T-helper 9 cell (primary cell): ENCODE results near the gene WFIKKN2.
"Not testable (repeated sequence)": the region's sequence is repeated elsewhere in the genome, so short reads cannot be mapped to it uniquely, and the experiment has no call there.

ENCODE experiments used
- DNase-seq: peaks from one replicate; pipeline ENCODE4 v3.0.0-alpha.2; 2020

The WFIKKN2 gene

GRCh38 chr17:50858486-50859225, 23.3 kb downstream of the WFIKKN2 start:
- DNase-seq, result no peak

GRCh38 chr17:50859727-50860126, 24.3 kb downstream of the WFIKKN2 start:
- DNase-seq, result not testable (repeated sequence)

- no peak for DNase-seq
These were observed 25.9 kb downstream of the WFIKKN2 start for GRCh38 chr17:50861334-50861676.

GRCh38 chr17:50861822-50862528, 26.6 kb downstream of the WFIKKN2 start:
- no peak for DNase-seq

GRCh38 chr17:50863221-50863843, 27.9 kb downstream of the WFIKKN2 start:
- no peak for DNase-seq

- no peak for DNase-seq
These were observed 28.5 kb downstream of the WFIKKN2 start for GRCh38 chr17:50863931-50864330.

GRCh38 chr17:50864747-50865059, 29.3 kb downstream of the WFIKKN2 start:
- no peak for DNase-seq

- peak; percentile 26 for DNase-seq
These were observed 29.9 kb downstream of the WFIKKN2 start for GRCh38 chr17:50865060-50865867.

GRCh38 chr17:50865868-50866260, 30.5 kb downstream of the WFIKKN2 start:
- no peak for DNase-seq

- DNase-seq, result peak; percentile 96
These were observed 31.0 kb downstream of the WFIKKN2 start, which contains the start of gene TOB1 for GRCh38 chr17:50866261-50866949. Gene TOB1 (minus strand): TSS chr17:50866354. CDS start chr17:50864017, 2,337 bp downstream.

GRCh38 chr17:50866950-50867362, 31.6 kb downstream of the WFIKKN2 start:
- peak; percentile 54 for DNase-seq

GRCh38 chr17:50867363-50868139, 32.2 kb downstream of the WFIKKN2 start:
- DNase-seq, result peak; percentile 72

- DNase-seq, result no peak
These were observed 32.7 kb downstream of the WFIKKN2 start for GRCh38 chr17:50868140-50868438.

GRCh38 chr17:50868602-50869001, 33.2 kb downstream of the WFIKKN2 start:
- DNase-seq, result no peak

- peak; percentile 43 for DNase-seq
These were observed 36.0 kb downstream of the WFIKKN2 start for GRCh38 chr17:50871364-50871763.

GRCh38 chr17:50871898-50872297, 36.5 kb downstream of the WFIKKN2 start:
- DNase-seq, result no peak

- DNase-seq, result peak; percentile 21
These were observed 37.5 kb downstream of the WFIKKN2 start for GRCh38 chr17:50872710-50873424.

- DNase-seq, result no peak
These were observed 39.7 kb downstream of the WFIKKN2 start for GRCh38 chr17:50875074-50875473.

GRCh38 chr17:50877042-50877441, 41.7 kb downstream of the WFIKKN2 start:
- DNase-seq, result not testable (repeated sequence)

GRCh38 chr17:50877838-50878237, 42.5 kb downstream of the WFIKKN2 start:
- DNase-seq, result no peak

- no peak for DNase-seq
These were observed 43.7 kb downstream of the WFIKKN2 start for GRCh38 chr17:50879086-50879485.
